AG09309 (cell line): ENCODE measurements around the gene PARD3B.
A peak's percentile ranks its signal among the peaks of the same experiment; 100 is the strongest.

Experiments
- DNase-seq: peaks from one replicate; pipeline ENCODE4 v3.0.0-alpha.2; 2010; ENCODE audit warnings: low read depth
- H3K4me3 ChIP-seq: 2 replicates; pipeline ENCODE4 v1.5.1; 2011; ENCODE audit warnings: mild to moderate bottlenecking, low read depth, low read length, moderate library complexity; ENCODE audit not compliant: control insufficient read depth
- CTCF ChIP-seq: IDR thresholded peaks from 2 replicates; pipeline ENCODE4 v1.5.1; 2011; ENCODE audit warnings: mild to moderate bottlenecking, low read depth, low read length, inconsistent platforms; ENCODE audit not compliant: insufficient read depth, control insufficient read depth; ENCODE audit errors: missing control alignments

Gene PARD3B

GRCh38 chr2:204862809-204863208 is 317.5 kb downstream of the PARD3B start:
- no peak for DNase-seq
- no peak for TF ChIP-seq CTCF

GRCh38 chr2:204863336-204863735 is 318.1 kb downstream of the PARD3B start:
- no peak for TF ChIP-seq CTCF
- no peak overlapping the region for H3K4me3 ChIP-seq
- no peak for DNase-seq

More at GRCh38 chr2:204862809-204863208, 317.5 kb downstream of the PARD3B start:
- no peak overlapping the region for H3K4me3 ChIP-seq

- no peak overlapping the region for H3K4me3 ChIP-seq
- DNase-seq: no peak
- TF ChIP-seq CTCF: no peak
Measured at GRCh38 chr2:204869132-204869823, 324.0 kb downstream of the PARD3B start.

GRCh38 chr2:204870053-204870452 is 324.8 kb downstream of the PARD3B start:
- no peak for TF ChIP-seq CTCF
- no peak overlapping the region for H3K4me3 ChIP-seq
- DNase-seq: no peak

- peak; percentile 52 for TF ChIP-seq CTCF
- peak; percentile 44 for DNase-seq
- no peak overlapping the region for H3K4me3 ChIP-seq
Measured at GRCh38 chr2:204871231-204871953, 326.1 kb downstream of the PARD3B start.

- no peak for TF ChIP-seq CTCF
- no peak for DNase-seq
Measured at GRCh38 chr2:204876311-204876710, 331.0 kb downstream of the PARD3B start.

More at GRCh38 chr2:204876311-204876710, 331.0 kb downstream of the PARD3B start:
- no peak overlapping the region for H3K4me3 ChIP-seq
